Skeletal muscle satellite cell (primary cell): ENCODE data around the gene ME2.
"Not testable (repeated sequence)": the region's sequence is repeated elsewhere in the genome, so short reads cannot be mapped to it uniquely, and the experiment has no call there.

Experiments
- H3K27me3 ChIP-seq: 2 replicates; pipeline ENCODE4 v1.7.0; 2013; ENCODE audit warnings: low read length; ENCODE audit not compliant: control insufficient read depth, insufficient read depth
- H3K36me3 ChIP-seq: 2 replicates; pipeline ENCODE4 v1.7.0; 2013; ENCODE audit warnings: mild to moderate bottlenecking, control low read depth, low read length; ENCODE audit not compliant: insufficient read depth
- H3K4me1 ChIP-seq: 2 replicates; pipeline ENCODE4 v1.7.0; 2013; ENCODE audit warnings: low read length; ENCODE audit not compliant: control insufficient read depth, insufficient read depth
- H3K4me2 ChIP-seq: 2 replicates; pipeline ENCODE4 v1.7.0; 2013; ENCODE audit warnings: mild to moderate bottlenecking, low read length
- H3K4me3 ChIP-seq: 2 replicates; pipeline ENCODE4 v1.7.0; 2013; ENCODE audit warnings: low read length
- H3K9ac ChIP-seq: 2 replicates; pipeline ENCODE4 v1.7.0; 2013; ENCODE audit warnings: mild to moderate bottlenecking, low read depth, low read length, moderate library complexity
- H3K9me3 ChIP-seq: replicated peaks from 2 replicates; pipeline ENCODE4 v1.7.0; 2013; ENCODE audit warnings: mild to moderate bottlenecking, control low read depth, low read length

The ME2 gene

GRCh38 chr18:50848061-50848551, 30.8 kb upstream of the ME2 start:
- Histone ChIP-seq H3K36me3 (no peaks in the 10 kb centered on the region), H3K4me2 (no peak overlapping the region), H3K9ac (no peak overlapping the region), H3K27me3 (peaks cover 2% of the 10 kb centered on the region), H3K4me3 (no peak overlapping the region), H3K9me3 (no peaks in the 10 kb centered on the region), H3K4me1 (no peaks in the 10 kb centered on the region)

DNA sequence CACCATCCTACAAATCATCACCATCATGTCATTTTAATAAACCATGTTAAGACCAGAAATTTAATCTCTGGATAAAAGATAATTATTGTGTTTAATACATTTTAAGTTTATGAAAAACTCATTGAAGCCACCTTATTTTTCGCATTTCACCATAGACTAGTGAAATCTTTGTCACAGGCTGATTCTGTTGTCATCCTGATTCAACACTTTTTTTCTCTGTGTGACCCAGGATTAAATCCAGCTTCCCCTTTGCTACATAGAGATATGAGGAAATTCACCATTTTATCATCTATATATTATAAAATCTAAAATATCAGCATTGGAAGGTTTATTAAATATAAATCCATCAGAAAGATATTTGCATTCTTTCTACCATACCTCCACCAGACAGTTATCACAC, 29.9 kb upstream of the ME2 start:
- no peaks in the 10 kb centered on the region for H3K36me3 ChIP-seq
- peaks cover 4% of the 10 kb centered on the region for H3K27me3 ChIP-seq
- no peaks in the 10 kb centered on the region for H3K9me3 ChIP-seq
- H3K4me1 ChIP-seq, result peaks cover 4% of the 10 kb centered on the region
- H3K9ac ChIP-seq, result no peak overlapping the region
- H3K4me3 ChIP-seq, result no peak overlapping the region
- no peak overlapping the region for H3K4me2 ChIP-seq

GRCh38 chr18:50849419-50849821, 29.5 kb upstream of the ME2 start:
- Histone ChIP-seq H3K9me3 (no peaks in the 10 kb centered on the region), H3K9ac (no peak overlapping the region), H3K4me1 (peaks cover 9% of the 10 kb centered on the region), H3K27me3 (peaks cover 4% of the 10 kb centered on the region), H3K4me2 (no peak overlapping the region), H3K36me3 (no peaks in the 10 kb centered on the region), H3K4me3 (no peak overlapping the region)

GRCh38 chr18:50850307-50851065, 28.4 kb upstream of the ME2 start:
- Histone ChIP-seq H3K9ac (no peak overlapping the region), H3K27me3 (peaks cover 3% of the 10 kb centered on the region), H3K4me3 (no peak overlapping the region), H3K4me2 (no peak overlapping the region), H3K4me1 (peaks cover 11% of the 10 kb centered on the region), H3K9me3 (no peaks in the 10 kb centered on the region), H3K36me3 (no peaks in the 10 kb centered on the region)

GRCh38 chr18:50853863-50854271, 25.1 kb upstream of the ME2 start:
- Histone ChIP-seq H3K4me2 (peak overlapping the region; percentile 41), H3K9me3 (no peaks in the 10 kb centered on the region), H3K4me1 (peaks cover 16% of the 10 kb centered on the region), H3K27me3 (peaks cover 8% of the 10 kb centered on the region), H3K36me3 (no peaks in the 10 kb centered on the region), H3K9ac (no peak overlapping the region), H3K4me3 (no peak overlapping the region)

GRCh38 chr18:50855976-50856757, 22.8 kb upstream of the ME2 start:
- no peak overlapping the region for H3K4me3 ChIP-seq
- peaks cover 16% of the 10 kb centered on the region for H3K4me1 ChIP-seq
- H3K4me2 ChIP-seq, result no peak overlapping the region
- H3K36me3 ChIP-seq, result no peaks in the 10 kb centered on the region
- H3K27me3 ChIP-seq, result peaks cover 23% of the 10 kb centered on the region
- no peak overlapping the region for H3K9ac ChIP-seq
- H3K9me3 ChIP-seq, result no peaks in the 10 kb centered on the region

GRCh38 chr18:50857166-50857565, 21.8 kb upstream of the ME2 start:
- H3K4me3 ChIP-seq, H3K4me2 ChIP-seq, H3K36me3 ChIP-seq, H3K9me3 ChIP-seq, H3K9ac ChIP-seq: not testable (repeated sequence)
- peaks cover 16% of the 10 kb centered on the region for H3K4me1 ChIP-seq
- H3K27me3 ChIP-seq, result peaks cover 28% of the 10 kb centered on the region

DNA sequence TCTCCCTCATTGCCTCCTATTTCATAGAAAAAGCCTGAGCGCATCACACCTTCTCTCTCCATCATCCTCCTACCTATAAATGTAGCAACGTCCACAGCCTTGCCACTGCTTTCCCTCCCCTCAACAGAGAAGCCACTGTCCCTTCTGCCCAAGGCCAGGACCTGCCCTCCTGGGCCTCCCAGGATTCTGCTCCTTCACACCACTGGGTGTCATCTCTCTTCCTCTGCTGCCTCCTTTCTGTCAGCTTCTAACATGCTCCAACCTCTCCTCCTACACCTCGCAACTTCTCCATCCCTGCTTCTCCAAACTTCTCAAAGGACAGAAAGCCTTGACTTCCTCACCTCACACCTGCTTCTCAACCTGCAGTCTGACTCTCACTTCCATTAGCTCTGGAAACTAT, 21.2 kb upstream of the ME2 start:
- Histone ChIP-seq H3K27me3 (peaks cover 31% of the 10 kb centered on the region), H3K4me1 (peaks cover 16% of the 10 kb centered on the region), H3K36me3 (no peaks in the 10 kb centered on the region), H3K4me3 (no peak overlapping the region), H3K9me3 (no peaks in the 10 kb centered on the region), H3K4me2 (no peak overlapping the region), H3K9ac (no peak overlapping the region)

DNA sequence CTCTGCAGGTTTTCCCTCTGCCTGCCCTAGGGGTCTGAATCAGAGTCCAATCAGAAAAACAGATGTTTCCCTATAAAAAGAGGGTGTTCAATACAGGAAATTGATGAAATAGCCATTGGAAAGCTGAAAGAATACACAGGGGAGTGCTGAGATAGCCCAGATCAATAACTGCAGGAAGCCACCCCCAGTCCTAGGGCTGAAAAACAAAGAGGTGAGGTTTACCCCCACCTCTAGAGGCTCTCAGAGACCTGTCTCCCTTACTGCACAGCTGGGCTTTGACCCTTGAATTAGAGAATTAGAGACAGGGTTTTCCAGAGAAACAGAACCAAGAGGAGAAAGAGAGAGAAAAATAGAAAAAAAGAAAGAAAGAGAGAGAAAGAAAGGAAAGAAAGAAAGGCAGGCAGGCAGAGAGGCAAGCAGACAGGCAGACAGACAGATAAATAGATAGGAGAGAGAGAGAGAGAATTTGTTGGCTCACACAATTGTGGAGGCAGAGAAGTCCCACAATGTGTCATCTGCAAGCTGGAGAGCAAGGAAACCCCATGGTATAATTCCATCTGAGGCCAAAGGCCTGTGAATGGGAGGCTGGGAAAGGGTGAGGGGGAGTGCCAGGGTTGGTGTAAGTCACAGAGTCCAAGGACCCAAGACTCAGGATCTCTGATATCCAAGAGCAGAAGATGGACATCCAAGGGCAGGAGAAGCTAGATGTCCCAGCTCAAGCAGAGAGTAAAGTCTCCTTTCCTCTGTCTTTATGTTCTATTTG, 18.9 kb upstream of the ME2 start:
- peaks cover 4% of the 10 kb centered on the region for H3K4me1 ChIP-seq
- H3K4me3 ChIP-seq, result no peak overlapping the region
- H3K9me3 ChIP-seq, result no peaks in the 10 kb centered on the region
- H3K27me3 ChIP-seq, result peaks cover 36% of the 10 kb centered on the region
- no peak overlapping the region for H3K9ac ChIP-seq
- H3K36me3 ChIP-seq, result no peaks in the 10 kb centered on the region
- no peak overlapping the region for H3K4me2 ChIP-seq

- Histone ChIP-seq H3K9ac (no peak overlapping the region), H3K9me3 (no peaks in the 10 kb centered on the region), H3K36me3 (no peaks in the 10 kb centered on the region), H3K4me3 (no peak overlapping the region), H3K27me3 (peaks cover 36% of the 10 kb centered on the region), H3K4me1 (peaks cover 4% of the 10 kb centered on the region), H3K4me2 (no peak overlapping the region)
Observed at GRCh38 chr18:50861617-50862016, 17.3 kb upstream of the ME2 start.

- H3K4me1 ChIP-seq, result peaks cover 2% of the 10 kb centered on the region
- no peak overlapping the region for H3K9ac ChIP-seq
- H3K36me3 ChIP-seq, result no peaks in the 10 kb centered on the region
- peaks cover 36% of the 10 kb centered on the region for H3K27me3 ChIP-seq
- H3K4me3 ChIP-seq, result no peak overlapping the region
- H3K4me2 ChIP-seq, result no peak overlapping the region
- no peaks in the 10 kb centered on the region for H3K9me3 ChIP-seq
Observed at GRCh38 chr18:50862401-50862800, 16.5 kb upstream of the ME2 start.
